Fibroblast of skin of back (primary cell): ENCODE measurements around the gene PLCB1.
"Not testable (repeated sequence)": the region's sequence is repeated elsewhere in the genome, so short reads cannot be mapped to it uniquely, and the experiment has no call there.

Experiments
- DNase-seq: peaks from one replicate; pipeline ENCODE4 v3.0.0-alpha.2; 2013

Gene PLCB1

DNA sequence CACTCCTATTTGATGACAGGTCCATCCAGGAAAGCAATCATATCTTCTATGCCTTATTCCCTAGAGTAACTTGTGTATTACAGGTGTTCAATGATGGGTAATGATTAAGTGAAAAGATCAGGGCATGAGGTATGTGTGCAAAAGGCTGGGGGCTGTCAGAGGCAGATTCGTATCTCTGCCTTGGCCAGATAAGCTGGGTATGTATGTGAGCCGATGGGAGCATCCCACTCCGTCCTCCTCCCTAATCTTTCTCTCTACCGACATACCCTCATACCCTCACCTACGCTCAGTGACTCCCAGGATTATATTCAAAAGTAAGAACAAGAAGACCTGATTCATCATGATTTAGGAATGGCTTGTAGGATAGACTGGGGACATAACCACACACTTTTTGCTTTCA is 238.7 kb downstream of the PLCB1 start:
- no peak for DNase-seq

GRCh38 chr20:8372824-8373380 is 240.8 kb downstream of the PLCB1 start:
- no peak for DNase-seq

DNA sequence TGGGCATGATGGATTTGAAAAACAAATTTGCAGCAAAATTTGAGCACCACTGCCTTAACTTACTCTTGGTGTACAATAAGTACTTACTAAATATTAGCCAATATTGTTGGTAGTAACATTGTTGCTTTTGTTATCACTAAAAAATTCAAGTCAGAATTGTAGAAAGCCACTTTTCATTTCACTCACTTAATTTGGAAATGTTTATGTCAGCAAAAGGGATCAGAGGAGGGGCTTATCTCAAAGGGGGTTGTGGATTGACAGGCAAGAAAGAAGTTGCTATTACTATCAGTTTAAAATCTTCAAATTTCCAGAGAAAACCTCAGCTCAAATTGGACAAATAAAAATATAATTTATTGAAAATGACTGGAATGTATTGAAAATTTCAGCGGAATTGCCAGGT is 241.5 kb downstream of the PLCB1 start:
- DNase-seq: no peak

DNA sequence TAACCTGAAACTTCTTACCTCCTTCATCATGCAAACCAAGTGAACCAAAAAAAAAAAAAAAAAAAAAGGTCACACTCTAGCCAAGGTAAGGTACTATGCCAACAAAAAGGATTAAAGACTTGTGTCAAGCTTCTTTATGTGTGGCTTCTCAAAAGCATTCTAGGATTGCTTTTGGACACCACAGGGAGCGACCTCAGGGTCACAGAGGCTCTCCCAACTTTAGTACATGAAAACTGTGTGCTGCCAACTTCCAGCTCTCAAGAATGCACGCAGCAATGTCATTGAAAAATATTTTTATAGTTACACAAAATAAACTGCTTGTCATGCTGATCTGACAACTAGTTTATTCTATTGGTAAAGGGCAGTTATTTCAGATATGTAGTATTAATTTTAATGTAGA is 243.8 kb downstream of the PLCB1 start:
- peak; percentile 76 for DNase-seq

- no peak for DNase-seq
Observed at GRCh38 chr20:8376940-8377339, 244.9 kb downstream of the PLCB1 start.

DNA sequence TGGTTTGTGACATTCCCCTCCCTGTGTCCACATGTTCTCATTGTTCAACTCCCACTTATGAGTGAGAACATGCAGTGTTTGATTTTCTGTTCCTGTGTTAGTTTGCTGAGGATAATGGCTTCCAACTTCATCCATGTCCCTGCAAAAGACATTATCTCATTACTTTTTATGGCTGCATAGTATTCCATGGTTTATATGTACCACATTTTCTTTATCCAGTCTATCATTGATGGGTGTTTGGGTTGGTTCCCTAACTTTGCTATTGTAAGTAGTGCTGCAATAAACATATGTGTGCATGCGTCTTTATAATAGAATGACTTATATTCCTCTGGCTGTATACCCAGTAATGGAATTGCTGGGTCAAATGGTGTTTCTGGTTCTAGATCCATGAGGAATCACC is 247.1 kb downstream of the PLCB1 start:
- DNase-seq: not testable (repeated sequence)

DNA sequence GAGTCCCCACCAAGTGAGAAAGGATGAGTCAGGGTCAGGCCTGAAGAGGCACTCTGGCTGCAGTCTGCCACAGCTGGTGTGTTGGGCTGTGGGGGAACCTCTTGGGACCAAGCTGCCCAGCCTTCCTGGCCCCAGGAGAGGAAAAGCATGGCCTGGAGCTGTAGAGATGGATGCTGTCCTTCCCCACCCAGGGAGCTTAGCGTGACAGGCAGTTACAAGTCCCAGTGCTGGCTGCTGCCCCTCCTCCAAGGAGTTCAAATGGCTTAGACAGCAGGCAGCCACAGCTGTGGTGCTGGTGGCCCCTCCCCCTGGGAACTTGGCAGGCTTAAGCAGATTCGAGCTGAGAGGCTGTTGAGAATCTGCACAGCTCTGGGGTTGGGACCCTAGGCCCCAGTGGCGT is 253.2 kb downstream of the PLCB1 start:
- peak; percentile 99 for DNase-seq

GRCh38 chr20:8386991-8387390 is 254.9 kb downstream of the PLCB1 start:
- no peak for DNase-seq

DNA sequence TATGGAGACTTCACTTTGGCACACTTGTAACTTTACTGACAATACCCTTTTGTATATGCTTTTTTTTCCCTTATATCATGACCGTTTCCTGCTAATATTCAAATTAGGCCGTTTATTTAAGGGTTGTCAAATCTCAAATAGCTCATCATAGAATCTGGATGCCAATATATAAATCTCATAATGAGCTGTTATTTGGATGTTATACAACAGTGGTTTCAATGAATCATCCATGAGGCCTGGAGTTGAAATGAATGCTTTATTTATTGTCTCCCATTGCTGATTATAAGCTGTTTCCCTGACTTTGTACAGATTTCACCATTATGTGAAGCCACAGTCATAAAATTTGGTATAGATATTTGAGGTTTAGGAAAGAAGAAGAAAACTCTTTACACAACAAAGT is 256.1 kb downstream of the PLCB1 start:
- peak; percentile 61 for DNase-seq

GRCh38 chr20:8388707-8389106 is 256.6 kb downstream of the PLCB1 start:
- DNase-seq: peak; percentile 73

GRCh38 chr20:8389381-8390036 is 257.4 kb downstream of the PLCB1 start:
- peak; percentile 65 for DNase-seq

- DNase-seq: no peak
Observed at GRCh38 chr20:8390037-8390433, 258.0 kb downstream of the PLCB1 start.

- no peak for DNase-seq
Observed at GRCh38 chr20:8390500-8390899, 258.4 kb downstream of the PLCB1 start.

GRCh38 chr20:8393381-8393780 is 261.3 kb downstream of the PLCB1 start:
- no peak for DNase-seq

GRCh38 chr20:8394308-8394945 is 262.4 kb downstream of the PLCB1 start:
- DNase-seq: peak; percentile 50

DNA sequence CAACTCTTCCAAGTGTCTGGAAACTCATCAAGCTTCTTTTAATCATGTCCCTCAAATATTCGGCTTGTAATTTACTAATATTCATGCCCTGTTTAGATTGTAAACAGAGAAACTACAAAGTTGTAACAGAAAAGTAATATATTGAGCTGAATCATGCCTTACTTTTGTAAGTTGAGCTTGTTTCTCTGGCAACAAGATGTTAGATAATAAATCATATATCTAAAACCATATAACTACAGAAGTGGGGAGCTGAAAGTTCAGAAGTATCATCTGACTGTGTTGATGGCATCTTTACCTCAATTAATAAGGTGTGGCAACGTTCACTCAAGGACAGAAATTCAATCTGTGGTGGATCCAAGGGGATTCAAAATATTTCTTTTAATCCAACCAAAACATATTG is 263.9 kb downstream of the PLCB1 start:
- DNase-seq: no peak

DNA sequence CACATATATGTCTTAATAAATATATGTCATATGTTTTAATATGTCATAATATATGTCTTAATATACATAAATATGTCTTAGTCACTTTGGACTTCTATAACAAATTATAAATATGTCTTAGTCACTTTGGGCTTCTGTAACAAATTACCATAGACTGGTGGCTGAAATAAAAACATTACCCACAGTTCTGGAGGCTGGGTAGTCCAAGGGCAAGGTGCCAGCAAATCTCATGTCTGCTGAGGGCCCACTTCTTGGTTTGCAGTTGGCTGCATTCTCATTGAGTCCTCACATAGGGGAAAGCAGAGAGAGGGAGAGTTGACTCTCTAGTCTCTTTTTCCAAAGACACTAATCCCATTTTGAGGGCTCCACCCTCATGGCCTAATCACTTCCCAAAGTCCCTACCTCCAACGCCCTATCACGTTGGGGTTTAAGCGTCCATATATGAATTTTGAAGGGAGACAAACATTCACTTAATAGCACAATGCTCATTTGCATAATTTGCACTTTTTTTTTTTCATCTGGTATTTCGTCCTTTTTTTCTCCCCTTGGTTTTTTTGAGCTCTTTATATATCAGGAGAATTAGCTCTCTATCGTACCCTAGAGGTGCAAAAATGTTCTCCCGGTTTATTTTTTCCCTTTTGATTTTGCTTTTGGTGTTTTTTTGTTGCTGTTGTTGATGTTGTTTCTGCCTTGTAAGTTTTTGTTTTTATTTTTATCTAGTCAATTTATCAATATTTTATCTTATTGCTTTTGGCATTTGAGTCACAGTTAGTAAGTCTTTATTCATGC is 266.4 kb downstream of the PLCB1 start:
- DNase-seq: no peak

DNA sequence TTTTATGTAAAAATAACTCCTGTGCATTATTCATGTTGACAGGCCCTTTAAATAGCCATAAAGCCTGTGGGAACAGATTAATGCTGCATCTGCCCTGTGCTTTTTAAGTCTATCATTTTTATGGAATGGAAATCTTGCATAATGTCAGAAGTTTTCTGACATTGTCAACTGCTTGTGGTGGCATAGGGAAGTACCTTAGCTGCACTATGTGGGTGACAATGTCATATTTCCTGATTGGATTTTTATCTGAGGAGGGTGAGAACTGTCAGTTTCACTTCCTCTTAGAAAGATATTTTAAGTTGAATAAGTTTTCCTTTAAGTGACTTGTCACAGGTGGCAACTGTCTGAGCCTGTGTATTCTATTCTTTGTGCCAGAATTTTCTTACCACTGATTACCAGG is 267.9 kb downstream of the PLCB1 start:
- no peak for DNase-seq

DNA sequence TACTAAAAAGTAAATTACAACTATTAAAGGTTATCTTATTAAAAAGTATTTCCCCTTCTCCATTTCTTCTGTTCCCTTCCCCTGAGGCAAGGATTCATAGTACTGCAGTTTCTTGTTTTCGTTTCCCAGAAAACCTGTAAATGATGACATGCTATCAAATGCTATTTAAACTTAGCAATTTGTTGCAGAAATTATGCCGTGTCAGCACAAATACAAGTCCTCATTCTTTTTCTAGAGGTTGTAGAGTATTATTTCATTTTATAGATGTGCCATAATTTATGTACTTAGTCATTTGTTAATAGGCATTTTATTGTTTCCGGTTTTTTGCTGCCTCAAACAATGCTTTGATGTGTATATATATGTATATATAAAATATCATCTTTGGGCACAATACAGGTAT is 268.4 kb downstream of the PLCB1 start:
- DNase-seq: no peak

GRCh38 chr20:8401556-8401955 is 269.5 kb downstream of the PLCB1 start:
- peak; percentile 80 for DNase-seq

GRCh38 chr20:8402798-8403197 is 270.7 kb downstream of the PLCB1 start:
- no peak for DNase-seq

GRCh38 chr20:8404912-8405635 is 273.0 kb downstream of the PLCB1 start:
- no peak for DNase-seq

DNA sequence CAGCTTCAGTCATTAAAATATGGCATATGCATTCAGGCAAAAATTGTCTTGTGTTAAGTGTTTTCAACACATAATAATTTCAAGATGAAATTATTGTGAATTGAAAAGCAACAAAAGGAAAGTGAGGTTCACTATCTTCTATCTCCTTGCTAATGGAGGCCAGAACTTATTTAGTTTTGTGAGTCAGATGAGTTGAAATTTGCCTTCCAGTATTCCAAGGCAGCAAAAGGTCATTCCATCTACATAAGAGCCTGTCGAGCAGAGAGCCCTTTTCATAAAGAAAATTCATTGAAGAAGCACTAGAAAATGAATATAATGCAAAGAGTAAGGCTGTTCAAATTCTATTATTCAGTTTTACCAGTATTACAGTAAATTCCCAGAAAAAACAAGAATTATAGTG is 274.3 kb downstream of the PLCB1 start:
- no peak for DNase-seq
